ENCODE measurements around the gene CD22.
"Not testable (repeated sequence)": the region's sequence is repeated elsewhere in the genome, so short reads cannot be mapped to it uniquely, and the experiment has no call there.

The CD22 gene

GRCh38 chr19:35328851-35329285, at the start of gene CD22:
Gene CD22, plus strand, starts transcription at chr19:35329187. Its CDS starts 2,854 bp downstream, at chr19:35332041.
- no peak for DNase-seq (ENCODE audit: low spot score)

GRCh38 chr19:35279374-35279773, 49.6 kb upstream of the CD22 start:
- DNase-seq (ENCODE audit: low spot score), result no peak

GRCh38 chr19:35279985-35280821, 48.8 kb upstream of the CD22 start:
- no peak for DNase-seq (ENCODE audit: low spot score)

- no peak for DNase-seq (ENCODE audit: low spot score)
Observed at GRCh38 chr19:35281303-35281702, 47.7 kb upstream of the CD22 start.

- no peak for DNase-seq (ENCODE audit: low spot score)
Observed at GRCh38 chr19:35284153-35285094, 44.6 kb upstream of the CD22 start.

GRCh38 chr19:35285095-35285449, 43.9 kb upstream of the CD22 start:
- no peak for DNase-seq (ENCODE audit: low spot score)

GRCh38 chr19:35285465-35285864, 43.5 kb upstream of the CD22 start:
- not testable (repeated sequence) for DNase-seq (ENCODE audit: low spot score)

- DNase-seq (ENCODE audit: low spot score), result not testable (repeated sequence)
Observed at GRCh38 chr19:35286101-35286500, 42.9 kb upstream of the CD22 start.

GRCh38 chr19:35287713-35288112, 41.3 kb upstream of the CD22 start:
- no peak for DNase-seq (ENCODE audit: low spot score)

GRCh38 chr19:35288331-35288730, 40.7 kb upstream of the CD22 start:
- no peak for DNase-seq (ENCODE audit: low spot score)

- no peak for DNase-seq (ENCODE audit: low spot score)
Observed at GRCh38 chr19:35288906-35289305, 40.1 kb upstream of the CD22 start.

GRCh38 chr19:35290381-35291127, 38.4 kb upstream of the CD22 start:
- DNase-seq (ENCODE audit: low spot score), result no peak

- DNase-seq (ENCODE audit: low spot score), result no peak
Observed at GRCh38 chr19:35291259-35291658, 37.7 kb upstream of the CD22 start.

GRCh38 chr19:35291916-35292315, 37.1 kb upstream of the CD22 start, which contains the start of gene MAG:
Gene MAG, plus strand, starts transcription at chr19:35292161. Its CDS starts 3,248 bp downstream, at chr19:35295409.
- no peak for DNase-seq (ENCODE audit: low spot score)

GRCh38 chr19:35292421-35293362, 36.3 kb upstream of the CD22 start:
- DNase-seq (ENCODE audit: low spot score), result no peak

- no peak for DNase-seq (ENCODE audit: low spot score)
Observed at GRCh38 chr19:35293363-35293739, 35.6 kb upstream of the CD22 start.

- no peak for DNase-seq (ENCODE audit: low spot score)
Observed at GRCh38 chr19:35293808-35294207, 35.2 kb upstream of the CD22 start.

GRCh38 chr19:35294328-35294727, 34.7 kb upstream of the CD22 start:
- DNase-seq (ENCODE audit: low spot score), result no peak

- DNase-seq (ENCODE audit: low spot score), result no peak
Observed at GRCh38 chr19:35294859-35295791, 33.9 kb upstream of the CD22 start.
